B cell (primary cell): ENCODE data around the gene IL17RA. TPM values are rescaled to one million over a fixed set of nuclear protein-coding genes. Genes with fewer than 3 reads are reported as not detected.

ENCODE experiments used
- ATAC-seq: fragments of 200-7000 bp; cut with Tn5 transposase; one replicate; pipeline ENCODE4 v1.10.0; 2021; ENCODE audit warnings: low read depth, mild to moderate bottlenecking, moderate number of reproducible peaks, moderate library complexity
- CTCF ChIA-PET: fragments of 350-600 bp; sonication (Branson Sonifier 250); formaldehyde crosslinking; loops from one replicate; lab custom pipeline; 2021; ENCODE audit warnings: antibody characterized with exemption, inconsistent platforms; lab: Charles Lee
- POLR2A ChIA-PET: fragments of 350-600 bp; sonication (Branson Sonifier 250); formaldehyde crosslinking; loops from one replicate; lab custom pipeline; 2021; ENCODE audit warnings: antibody characterized with exemption; lab: Charles Lee
- DNase-seq: peaks from one replicate; pipeline ENCODE4 v3.0.0; 2013
- H2AFZ ChIP-seq: 2 replicates; pipeline ENCODE4 v1.6.1; 2012; ENCODE audit warnings: mild to moderate bottlenecking, low read depth, low read length; ENCODE audit not compliant: insufficient read depth, poor library complexity, severe bottlenecking
- H3K27ac ChIP-seq, 2 donors: 1 replicate in 1 of 2; 2 replicates in 1 of 2; pipeline ENCODE4 v1.5.1; 2012 to 2013; ENCODE audit warnings: low read length in 2 of 2, mild to moderate bottlenecking in 2 of 2, moderate library complexity in 1 of 2
- H3K27me3 ChIP-seq, 4 experiments: fragments of 200-600 bp in 1 of 4; sonication (generic) in 1 of 4; replicated peaks in 1 of 4; 1 replicate in 2 of 4; 2 replicates in 2 of 4; pipeline versions ENCODE4 v1.6.1 to v1.7.0; 2013 to 2016; ENCODE audit warnings: low read length in 3 of 4, mild to moderate bottlenecking in 2 of 4, mixed read lengths in 1 of 4, moderate library complexity in 1 of 4; ENCODE audit not compliant: insufficient read depth in 4 of 4, control insufficient read depth in 3 of 4; ENCODE audit errors: control extremely low read depth in 1 of 4
- H3K36me3 ChIP-seq, 2 experiments: replicated peaks in 1 of 2; 1 replicate in 1 of 2; 2 replicates in 1 of 2; pipeline versions ENCODE4 v1.6.1 to v1.7.1; 2013; ENCODE audit warnings: low read length in 1 of 2; ENCODE audit not compliant: insufficient read depth in 2 of 2, control insufficient read depth in 1 of 2; ENCODE audit errors: control extremely low read depth in 1 of 2, extremely low read depth in 1 of 2
- H3K4me1 ChIP-seq, 2 donors: fragments of 200-600 bp in 1 of 2; sonication (generic) in 1 of 2; 1 replicate in 1 of 2; 2 replicates in 1 of 2; pipeline versions ENCODE4 v1.5.1 to v1.6.1; 2013 to 2017; ENCODE audit warnings: low read length in 2 of 2; ENCODE audit not compliant: control insufficient read depth in 2 of 2, insufficient read depth in 2 of 2
- H3K4me2 ChIP-seq: replicated peaks from 2 replicates; pipeline ENCODE3; 2012; ENCODE audit warnings: mild to moderate bottlenecking, low read depth, low read length; ENCODE audit not compliant: poor library complexity, severe bottlenecking
- H3K4me3 ChIP-seq, 5 experiments: fragments of 200-600 bp in 1 of 5; sonication (generic) in 1 of 5; 1 replicate in 3 of 5; 2 replicates in 2 of 5; pipeline versions ENCODE4 v1.5.1 to v1.7.0; 2011 to 2016; ENCODE audit warnings: low read length in 4 of 5, mild to moderate bottlenecking in 4 of 5, low read depth in 2 of 5, control low read depth in 1 of 5, moderate library complexity in 1 of 5; ENCODE audit not compliant: insufficient read depth in 1 of 5; ENCODE audit errors: control extremely low read depth in 1 of 5, extremely low read depth in 1 of 5
- H3K79me2 ChIP-seq: fragments of 200-600 bp; sonication (generic); one replicate; pipeline ENCODE4 v1.6.0; 2016; ENCODE audit warnings: low read length; ENCODE audit not compliant: control insufficient read depth, insufficient read depth
- H3K9ac ChIP-seq: fragments of 200-600 bp; sonication (generic); 2 replicates; pipeline ENCODE4 v1.6.1; 2017; ENCODE audit warnings: mild to moderate bottlenecking, low read length, moderate library complexity
- H3K9me3 ChIP-seq, 3 donors: one replicate each; pipeline versions ENCODE4 v1.6.1 to v1.7.1; 2013; ENCODE audit warnings: low read length in 2 of 3; ENCODE audit not compliant: control insufficient read depth in 2 of 3, insufficient read depth in 1 of 3; ENCODE audit errors: control extremely low read depth in 1 of 3
- H4K20me1 ChIP-seq: 2 replicates; pipeline ENCODE4 v1.6.0; 2012; ENCODE audit warnings: mild to moderate bottlenecking, low read length; ENCODE audit not compliant: insufficient read depth, control insufficient read depth, poor library complexity, severe bottlenecking
- H3K27ac Mint-ChIP-seq: one replicate; pipeline ENCODE4 v1.8.0; 2021; ENCODE audit warnings: mixed read lengths
- H3K27me3 Mint-ChIP-seq: one replicate; pipeline ENCODE4 v1.8.0; 2021; ENCODE audit warnings: mixed read lengths
- H3K4me1 Mint-ChIP-seq: one replicate; pipeline ENCODE4 v1.8.0; 2021; ENCODE audit warnings: mixed read lengths
- H3K4me3 Mint-ChIP-seq: one replicate; pipeline ENCODE4 v1.8.0; 2021; ENCODE audit warnings: mixed read lengths
- H3K9me3 Mint-ChIP-seq: one replicate; pipeline ENCODE4 v1.8.0; 2022; ENCODE audit warnings: mixed read lengths; ENCODE audit not compliant: insufficient read depth
- CTCF ChIP-seq: fragments of 200-600 bp; IDR thresholded peaks from one replicate; pipeline ENCODE4 v1.8.0; 2022; ENCODE audit warnings: antibody characterized with exemption, mild to moderate bottlenecking
- EZH2 ChIP-seq: IDR thresholded peaks from 2 replicates; pipeline ENCODE4 v1.6.1; 2012; ENCODE audit warnings: borderline replicate concordance, low read depth, mild to moderate bottlenecking, moderate library complexity, low read length; ENCODE audit not compliant: insufficient read depth, poor library complexity, severe bottlenecking
- WGBS: methylation state at CpG from one replicate; pipeline ENCODE4 v1.1.5; 2013; ENCODE audit warnings: missing lambda C conversion rate; ENCODE audit not compliant: insufficient coverage; 5-methylcytosine and 5-hydroxymethylcytosine counted together
- intact Hi-C: fragments of 100-400 bp; cut with micrococcal nuclease; formaldehyde crosslinking; loops from one replicate; pipeline ENCODE4 v1.10.0; 2022
- polyA plus RNA-seq: library from polyadenylated mRNA; depleted of rRNA; stranded (reverse); fragments of >200 nt; gene quantifications from 2 replicates; pipeline ENCODE4 v1.2.3, GENCODE V29; 2012
- total RNA-seq, 2 donors: library from RNA; stranded (reverse); fragments of 120-200 nt in 1 of 2; gene quantifications; 1 replicate in 1 of 2; 2 replicates in 1 of 2; pipeline versions ENCODE4 v1.2.3 to v1.2.4, GENCODE V29; 2013 to 2022

Gene IL17RA
- total and polyA plus RNA-seq, 2 donors (not counting 1 experiment from before 2014, with no cell fraction given) = 8.1 to 24.6 TPM

GRCh38 chr22:17064498-17065100 is 20.2 kb upstream of the IL17RA start:
- CTCF ChIA-PET = no interaction called here
- TF ChIP-seq EZH2 (no peak), CTCF (no peak)
- POLR2A ChIA-PET = no interaction called here
- H3K27me3 ChIP-seq = no peaks in the 10 kb centered on the region
- no peaks in the 10 kb centered on the region for H4K20me1 ChIP-seq
- no peaks in the 10 kb centered on the region for H3K79me2 ChIP-seq
- ATAC-seq (no peak), DNase-seq (no peak)
- no peaks in the 10 kb centered on the region for H3K9me3 ChIP-seq
- peaks cover 7% of the 10 kb centered on the region for H3K4me1 Mint-ChIP-seq
- H3K27me3 Mint-ChIP-seq = no peaks in the 10 kb centered on the region
- intact Hi-C loops = no loop called here
- 100% methylated on average over 4 of the region's 7 CpGs for WGBS
- H3K9me3 Mint-ChIP-seq = no peaks in the 10 kb centered on the region
- no peak overlapping the region for H3K27ac Mint-ChIP-seq
- H2AFZ ChIP-seq = no peak overlapping the region
- no peaks in the 10 kb centered on the region for H3K4me1 ChIP-seq
- no peak overlapping the region for H3K9ac ChIP-seq
- no peak overlapping the region for H3K4me3 Mint-ChIP-seq
- no peak overlapping the region for H3K27ac ChIP-seq
- no peak overlapping the region for H3K4me2 ChIP-seq
- no peaks in the 10 kb centered on the region for H3K36me3 ChIP-seq
- no peak overlapping the region for H3K4me3 ChIP-seq

DNA sequence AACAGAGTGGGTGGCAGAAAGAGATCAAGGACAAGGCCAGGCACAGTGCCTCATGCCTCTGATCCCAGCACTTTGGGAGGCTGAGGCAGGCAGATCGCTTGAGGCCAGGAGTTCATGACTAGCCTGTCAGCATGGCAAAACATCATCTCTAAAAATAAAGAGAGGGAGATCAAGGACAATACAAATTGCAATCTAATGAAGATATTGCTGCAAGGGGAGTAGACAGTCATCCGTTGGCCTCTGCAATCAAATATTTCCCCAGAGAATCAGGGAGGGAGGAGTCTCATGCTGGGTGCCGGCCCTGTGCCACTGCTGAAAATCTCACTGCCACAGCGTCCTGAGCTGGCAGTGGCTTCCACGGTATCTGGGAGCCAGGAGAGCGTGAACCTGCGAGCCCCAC is 19.4 kb upstream of the IL17RA start:
- ATAC-seq = no peak
- Histone ChIP-seq H3K4me3 (no peak overlapping the region), H3K36me3 (no peaks in the 10 kb centered on the region), H3K4me1 (no peaks in the 10 kb centered on the region), H3K27me3 (no peaks in the 10 kb centered on the region), H3K4me2 (no peak overlapping the region), H3K79me2 (no peaks in the 10 kb centered on the region), H3K9me3 (no peaks in the 10 kb centered on the region), H3K9ac (no peak overlapping the region), H2AFZ (no peak overlapping the region), H4K20me1 (no peaks in the 10 kb centered on the region), H3K27ac (no peak overlapping the region)
- Mint-ChIP-seq H3K27me3 (no peaks in the 10 kb centered on the region), H3K4me1 (peaks cover 7% of the 10 kb centered on the region), H3K27ac (no peak overlapping the region), H3K4me3 (no peak overlapping the region), H3K9me3 (no peaks in the 10 kb centered on the region)
- TF ChIP-seq EZH2 (no peak), CTCF (no peak)
- ChIA-PET CTCF (no interaction called here), POLR2A (no interaction called here)
- 80% methylated on average over 6 of the region's 7 CpGs for WGBS
- no peak for DNase-seq
- intact Hi-C loops = no loop called here
